ENCODE results near the gene STRN4. TPM values are rescaled to one million over a fixed set of nuclear protein-coding genes. Genes with fewer than 3 reads are reported as not detected.

The STRN4 gene
- total and polyA plus RNA-seq, 4 donors = 9.5 to 29.9 (median 24.8) TPM

GRCh38 chr19:46733690-46734292 is 12.5 kb downstream of the STRN4 start:
- Histone ChIP-seq H3K27ac (ENCODE audit: low read depth in 1 of 2, low read length in 2 of 2) (no peak overlapping the region), H3K4me3 (ENCODE audit: low read depth in 1 of 3, low read length in 3 of 3) (no peak overlapping the region), H3K36me3 (ENCODE audit: control insufficient read depth in 4 of 4, insufficient read depth in 3 of 4, low read depth in 1 of 4, low read length in 3 of 4) (peaks cover 12 to 40% (median 22%) of the 10 kb centered on the region in 4 donors), H3K9ac (ENCODE audit: low read depth in 1 of 2, low read length in 2 of 2) (no peak overlapping the region), H3K9me3 (ENCODE audit: control insufficient read depth in 4 of 4, low read length in 3 of 4) (no peaks in the 10 kb centered on the region), H3K4me1 (ENCODE audit: control insufficient read depth in 4 of 4, insufficient read depth in 4 of 4, low read length in 3 of 4) (peaks cover 0 to 31% (median 15%) of the 10 kb centered on the region in 4 donors), H3K27me3 (ENCODE audit: control insufficient read depth in 4 of 4, insufficient read depth in 4 of 4, low read length in 3 of 4) (no peaks in the 10 kb centered on the region)
- TF ChIP-seq REST (IDR thresholded peaks at IDR 0.05) (no peak), EGR1 (IDR thresholded peaks at IDR 0.05; ENCODE audit: low read depth in 2 of 2) (no peak), HNF4G (IDR thresholded peaks at IDR 0.05) (no peak), FOXA2 (IDR thresholded peaks at IDR 0.05) (no peak), ATF3 (IDR thresholded peaks at IDR 0.05) (no peak), CTCF (IDR thresholded peaks at IDR 0.05; ENCODE audit: low read depth, low read length, missing input control) (no peak), ZBTB33 (IDR thresholded peaks at IDR 0.05) (no peak), RXRA (IDR thresholded peaks at IDR 0.05) (no peak), TAF1 (conservative IDR thresholded peaks at IDR 0.05) (no peak), JUND (IDR thresholded peaks at IDR 0.05) (no peak), MAX (IDR thresholded peaks at IDR 0.05) (no peak), RAD21 (IDR thresholded peaks at IDR 0.05) (no peak), NR2F2 (IDR thresholded peaks at IDR 0.05) (no peak), GABPA (IDR thresholded peaks at IDR 0.05 in 1 of 2, conservative IDR thresholded peaks at IDR 0.05 in 1 of 2) (no peak), SP1 (IDR thresholded peaks at IDR 0.05) (no peak), YY1 (IDR thresholded peaks at IDR 0.05) (no peak), FOXA1 (IDR thresholded peaks at IDR 0.05) (no peak)
- DNase-seq (ENCODE audit: low spot score) = no peak
- 77% methylated on average over 11 of the region's 11 CpGs for WGBS

Measured in liver (tissue), 9 donors.